ENCODE data around the gene PKMYT1. TPM values are rescaled to one million over a fixed set of nuclear protein-coding genes. Genes with fewer than 3 reads are reported as not detected.

PKMYT1 gene
- total and polyA plus RNA-seq, 2 experiments from 2014 or later, result 28.1 to 30.6 TPM

DNA sequence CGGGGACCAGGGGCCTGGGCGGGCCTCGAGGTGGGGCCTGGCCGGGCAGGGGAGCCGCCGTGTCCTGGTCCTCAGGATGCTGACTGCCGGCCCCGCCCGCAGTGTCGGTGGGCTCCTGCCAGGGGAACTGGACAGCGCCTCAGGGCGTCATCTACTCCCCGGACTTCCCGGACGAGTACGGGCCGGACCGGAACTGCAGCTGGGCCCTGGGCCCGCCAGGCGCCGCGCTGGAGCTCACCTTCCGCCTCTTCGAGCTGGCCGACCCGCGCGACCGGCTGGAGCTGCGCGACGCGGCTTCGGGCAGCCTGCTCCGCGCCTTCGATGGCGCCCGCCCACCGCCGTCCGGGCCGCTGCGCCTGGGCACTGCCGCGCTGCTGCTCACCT is 13.4 kb downstream of the PKMYT1 start:
- H3K27me3 ChIP-seq, result peaks cover 47% of the 10 kb centered on the region
- peaks cover 3% of the 10 kb centered on the region for H3K4me1 ChIP-seq (ENCODE audit: low read depth)
- no peak overlapping the region for H3K27ac ChIP-seq
- H3K36me3 ChIP-seq, result no peaks in the 10 kb centered on the region
- DNase-seq (ENCODE audit: low read depth in 1 of 2, low spot score in 1 of 2), result peak in 1 of 2 donors; percentile 16
- TF ChIP-seq, protein P1, sequence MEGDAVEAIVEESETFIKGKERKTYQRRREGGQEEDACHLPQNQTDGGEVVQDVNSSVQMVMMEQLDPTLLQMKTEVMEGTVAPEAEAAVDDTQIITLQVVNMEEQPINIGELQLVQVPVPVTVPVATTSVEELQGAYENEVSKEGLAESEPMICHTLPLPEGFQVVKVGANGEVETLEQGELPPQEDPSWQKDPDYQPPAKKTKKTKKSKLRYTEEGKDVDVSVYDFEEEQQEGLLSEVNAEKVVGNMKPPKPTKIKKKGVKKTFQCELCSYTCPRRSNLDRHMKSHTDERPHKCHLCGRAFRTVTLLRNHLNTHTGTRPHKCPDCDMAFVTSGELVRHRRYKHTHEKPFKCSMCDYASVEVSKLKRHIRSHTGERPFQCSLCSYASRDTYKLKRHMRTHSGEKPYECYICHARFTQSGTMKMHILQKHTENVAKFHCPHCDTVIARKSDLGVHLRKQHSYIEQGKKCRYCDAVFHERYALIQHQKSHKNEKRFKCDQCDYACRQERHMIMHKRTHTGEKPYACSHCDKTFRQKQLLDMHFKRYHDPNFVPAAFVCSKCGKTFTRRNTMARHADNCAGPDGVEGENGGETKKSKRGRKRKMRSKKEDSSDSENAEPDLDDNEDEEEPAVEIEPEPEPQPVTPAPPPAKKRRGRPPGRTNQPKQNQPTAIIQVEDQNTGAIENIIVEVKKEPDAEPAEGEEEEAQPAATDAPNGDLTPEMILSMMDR (IDR thresholded peaks at IDR 0.05; ENCODE audit: low read depth, low read length), result no peak
- no peak overlapping the region for H3K4me3 ChIP-seq
- no peaks in the 10 kb centered on the region for H3K9me3 ChIP-seq (ENCODE audit: low read depth)

DNA sequence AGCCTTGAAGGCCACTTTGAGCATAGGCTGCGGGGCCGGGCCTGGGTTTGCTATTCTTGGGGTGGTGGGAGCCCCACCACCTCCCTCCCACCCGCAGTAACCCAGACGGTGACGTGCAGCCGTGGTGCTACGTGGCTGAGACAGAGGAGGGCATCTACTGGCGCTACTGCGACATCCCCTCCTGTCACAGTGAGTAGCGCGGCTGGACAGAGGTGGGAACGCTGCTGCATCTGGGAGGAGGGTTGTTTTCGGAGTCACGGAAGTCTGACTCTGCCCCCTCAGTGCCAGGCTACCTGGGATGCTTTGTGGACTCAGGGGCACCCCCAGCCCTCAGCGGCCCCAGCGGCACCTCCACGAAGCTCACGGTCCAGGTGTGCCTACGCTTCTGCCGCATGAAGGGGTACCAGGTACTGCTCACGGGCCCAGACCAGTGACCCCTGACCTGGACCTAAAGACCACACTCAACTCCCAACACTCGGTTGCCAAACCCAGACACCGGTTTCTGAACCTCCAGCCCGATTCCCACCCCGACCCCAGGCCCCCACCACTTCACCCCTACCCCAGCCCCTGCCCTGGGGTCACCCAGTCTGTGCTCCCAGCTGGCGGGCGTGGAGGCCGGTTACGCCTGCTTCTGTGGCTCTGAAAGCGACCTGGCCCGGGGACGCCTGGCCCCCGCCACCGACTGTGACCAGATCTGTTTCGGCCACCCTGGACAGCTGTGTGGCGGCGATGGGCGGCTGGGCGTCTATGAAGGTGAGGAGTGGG is 14.0 kb downstream of the PKMYT1 start:
- peaks cover 3% of the 10 kb centered on the region for H3K4me1 ChIP-seq (ENCODE audit: low read depth)

DNA sequence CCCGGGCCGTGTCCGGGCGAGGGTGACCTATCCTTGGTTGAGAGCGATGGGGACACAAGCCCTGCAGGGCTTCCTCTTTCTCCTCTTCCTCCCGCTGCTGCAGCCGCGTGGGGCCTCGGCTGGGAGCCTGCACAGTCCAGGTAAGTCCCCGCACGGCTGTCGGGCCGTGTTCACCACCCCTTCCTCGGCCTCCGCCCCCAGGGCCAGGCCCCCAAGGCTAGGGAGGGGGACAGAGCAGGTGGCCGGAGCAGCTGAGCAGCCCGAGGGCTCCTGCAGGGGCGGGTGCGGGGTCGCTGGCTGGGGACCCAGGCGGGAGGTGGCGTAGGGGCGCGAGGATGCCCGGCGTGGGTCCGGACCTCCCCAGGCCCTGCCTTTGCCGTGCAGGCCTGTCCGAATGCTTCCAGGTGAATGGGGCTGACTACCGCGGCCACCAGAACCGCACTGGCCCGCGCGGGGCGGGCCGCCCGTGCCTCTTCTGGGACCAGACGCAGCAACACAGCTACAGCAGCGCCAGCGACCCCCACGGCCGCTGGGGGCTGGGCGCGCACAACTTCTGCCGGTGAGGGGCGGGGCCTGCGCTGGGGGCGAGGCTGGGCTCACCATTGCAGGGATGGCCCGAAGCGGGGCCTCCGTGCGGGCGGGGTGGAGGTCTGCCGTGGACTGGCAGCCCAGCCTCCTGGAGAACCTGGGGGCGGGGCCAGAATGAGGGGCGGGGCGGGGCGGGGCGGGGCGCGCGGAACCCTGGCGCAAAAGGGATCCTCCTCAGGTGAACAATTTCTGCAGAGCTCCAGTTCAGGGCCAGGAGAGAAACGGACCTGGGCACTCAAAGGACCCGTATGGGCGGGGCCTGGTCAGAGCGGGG is 15.5 kb downstream of the PKMYT1 start:
- peaks cover 3% of the 10 kb centered on the region for H3K4me1 ChIP-seq (ENCODE audit: low read depth)
- peaks cover 47% of the 10 kb centered on the region for H3K27me3 ChIP-seq
- H3K36me3 ChIP-seq, result no peaks in the 10 kb centered on the region
- H3K27ac ChIP-seq, result no peak overlapping the region
- TF ChIP-seq, protein P1 (IDR thresholded peaks at IDR 0.05; ENCODE audit: low read depth, low read length), result no peak
- H3K4me3 ChIP-seq, result peak overlapping the region; percentile 30
- H3K9me3 ChIP-seq (ENCODE audit: low read depth), result no peaks in the 10 kb centered on the region
- DNase-seq (ENCODE audit: low read depth in 1 of 2, low spot score in 1 of 2), result peak in 1 of 2 donors; percentile 86

More for the DNA sequence above, 14.0 kb downstream of the PKMYT1 start:
- Histone ChIP-seq H3K4me3 (no peak overlapping the region), H3K27me3 (peaks cover 47% of the 10 kb centered on the region), H3K36me3 (no peaks in the 10 kb centered on the region), H3K9me3 (ENCODE audit: low read depth) (no peaks in the 10 kb centered on the region), H3K27ac (no peak overlapping the region)
- no peak for DNase-seq (ENCODE audit: low read depth in 1 of 2, low spot score in 1 of 2)
- TF ChIP-seq, protein P1 (IDR thresholded peaks at IDR 0.05; ENCODE audit: low read depth, low read length), result no peak

DNA sequence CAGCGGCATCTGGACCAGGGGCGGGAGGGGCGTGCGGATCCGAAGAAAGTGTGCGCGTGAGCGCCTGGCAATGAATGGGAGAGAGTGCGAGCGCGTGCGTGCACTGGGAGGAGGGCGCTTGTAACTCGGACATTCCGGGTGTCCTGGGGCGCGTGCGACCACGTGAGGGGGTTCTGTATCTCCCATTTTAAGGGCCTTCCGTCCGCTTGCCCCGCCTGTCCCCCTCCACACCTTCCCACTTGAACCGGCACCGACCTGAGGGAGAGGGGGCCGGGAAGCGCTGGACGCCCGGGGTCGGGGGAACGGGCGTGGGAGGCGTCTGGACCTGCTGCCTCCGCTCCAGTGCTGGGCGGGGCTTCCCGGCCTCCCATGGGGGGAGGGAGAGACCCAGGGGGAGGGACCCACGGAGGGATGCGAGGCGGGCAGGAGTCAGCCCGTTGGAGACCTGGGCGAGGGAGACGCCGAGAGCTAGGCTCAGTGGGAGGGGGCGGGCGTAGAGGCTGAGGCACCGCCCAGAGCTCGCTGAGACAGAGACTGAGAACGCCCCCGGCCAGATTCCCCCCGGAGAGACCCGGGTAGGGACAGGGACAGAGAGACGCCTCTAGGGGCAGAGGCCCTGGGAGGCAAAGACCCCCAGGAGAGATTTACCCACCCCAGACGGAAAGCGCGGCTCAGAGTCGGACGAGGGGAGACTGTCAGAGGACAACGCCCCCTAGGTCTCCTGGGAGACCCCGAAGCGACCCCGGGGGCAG is 16.3 kb downstream of the PKMYT1 start, which contains the start of gene KREMEN2:
TSS of gene KREMEN2 (plus strand) at position 553 of the 752 bp plus-strand sequence. CDS start 246 bp downstream, outside the sequence.
- Histone ChIP-seq H3K9me3 (ENCODE audit: low read depth) (no peaks in the 10 kb centered on the region), H3K4me1 (ENCODE audit: low read depth) (peaks cover 3% of the 10 kb centered on the region), H3K27me3 (peaks cover 47% of the 10 kb centered on the region), H3K4me3 (peak within 1 kb of the TSS; percentile 30), H3K36me3 (no peaks in the 10 kb centered on the region), H3K27ac (no peak within 1 kb of the TSS)
- TF ChIP-seq, protein P1 (IDR thresholded peaks at IDR 0.05; ENCODE audit: low read depth, low read length), result no peak
- peak in 1 of 2 donors; percentile 56 for DNase-seq (ENCODE audit: low read depth in 1 of 2, low spot score in 1 of 2)

DNA sequence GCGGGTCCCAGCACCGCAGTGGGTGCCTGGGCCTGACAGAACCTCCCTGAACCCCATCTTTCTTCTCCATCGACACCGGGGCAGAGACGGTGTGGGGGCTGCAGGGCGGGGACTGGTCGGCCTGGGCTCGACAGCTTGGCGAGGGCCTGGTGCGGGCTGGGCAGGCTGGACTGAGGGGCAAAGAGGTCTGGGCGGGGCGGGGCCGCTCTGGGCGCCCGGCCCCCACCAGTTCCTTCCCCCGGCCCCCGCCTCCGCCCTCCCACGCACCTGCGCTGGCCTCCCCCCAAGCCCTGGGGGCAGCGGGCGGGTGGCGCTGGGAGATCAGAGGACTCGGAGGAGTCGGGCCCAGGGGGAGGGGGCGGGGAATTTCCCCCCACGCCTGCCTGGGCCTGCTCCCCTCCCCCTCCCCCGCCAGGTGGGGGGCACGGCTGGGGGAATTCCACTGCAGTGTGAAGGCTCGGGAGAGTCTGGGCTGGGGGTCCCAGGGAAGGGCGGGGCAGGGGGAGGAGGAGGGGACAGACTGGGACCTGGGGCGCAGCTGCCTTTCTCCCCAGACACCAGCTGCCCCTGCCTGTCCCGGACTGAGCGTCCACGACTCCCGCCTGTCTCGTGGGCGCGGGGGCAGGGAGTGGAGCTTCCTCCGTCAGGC is 17.0 kb downstream of the PKMYT1 start:
- no peak for DNase-seq (ENCODE audit: low read depth in 1 of 2, low spot score in 1 of 2)
- Histone ChIP-seq H3K9me3 (ENCODE audit: low read depth) (no peaks in the 10 kb centered on the region), H3K36me3 (no peaks in the 10 kb centered on the region), H3K4me1 (ENCODE audit: low read depth) (peaks cover 3% of the 10 kb centered on the region), H3K27me3 (peaks cover 47% of the 10 kb centered on the region), H3K27ac (no peak overlapping the region), H3K4me3 (peak overlapping the region; percentile 30)
- TF ChIP-seq, protein P1 (IDR thresholded peaks at IDR 0.05; ENCODE audit: low read depth, low read length), result no peak
